WTC11 (cell line): Measurements from ENCODE around the gene PDXK. TPM values are rescaled to one million over a fixed set of nuclear protein-coding genes. Genes with fewer than 3 reads are reported as not detected.

Source experiments
- ATAC-seq: fragments of 200-7000 bp; cut with Tn5 transposase; 2 replicates; pipeline ENCODE4 v1.10.0; 2021; ENCODE audit warnings: mild to moderate bottlenecking, moderate library complexity
- CTCF ChIA-PET: fragments of 300-600 bp; sonication (Branson Sonifier 250); formaldehyde crosslinking; loops from one replicate; lab custom pipeline; 2021; ENCODE audit warnings: antibody characterized with exemption; lab: Charles Lee
- POLR2A ChIA-PET: fragments of 350-600 bp; sonication (Branson Sonifier 250); formaldehyde crosslinking; loops from one replicate; lab custom pipeline; 2021; ENCODE audit warnings: antibody characterized with exemption; lab: Charles Lee
- DNase-seq: peaks from one replicate; pipeline ENCODE4 v3.0.0; 2021; ENCODE audit warnings: low spot score
- H3K27ac Mint-ChIP-seq: 2 replicates; pipeline ENCODE4 v1.8.0; 2021; ENCODE audit warnings: mixed read lengths
- H3K27me3 Mint-ChIP-seq: 2 replicates; pipeline ENCODE4 v1.8.0; 2021; ENCODE audit warnings: low read depth, mild to moderate bottlenecking, moderate library complexity, mixed read lengths
- H3K36me3 Mint-ChIP-seq: 2 replicates; pipeline ENCODE4 v1.8.0; 2021; ENCODE audit warnings: mixed read lengths
- H3K4me1 Mint-ChIP-seq: 2 replicates; pipeline ENCODE4 v1.8.0; 2022; ENCODE audit warnings: mixed read lengths
- H3K4me3 Mint-ChIP-seq: 2 replicates; pipeline ENCODE4 v1.8.0; 2021; ENCODE audit warnings: mild to moderate bottlenecking, moderate library complexity, mixed read lengths
- H3K9me3 Mint-ChIP-seq: 2 replicates; pipeline ENCODE4 v1.8.0; 2021; ENCODE audit warnings: mixed read lengths
- CREM ChIP-seq: sonication (generic); formaldehyde crosslinking; IDR thresholded peaks from 2 replicates; pipeline ENCODE4 v1.8.1; 2022; ENCODE audit warnings: mild to moderate bottlenecking, missing genetic modification reagents, moderate library complexity
- FOXJ3 ChIP-seq: sonication (generic); formaldehyde crosslinking; IDR thresholded peaks from 2 replicates; pipeline ENCODE4 v1.9.0; 2021; ENCODE audit warnings: missing genetic modification reagents, mild to moderate bottlenecking, borderline replicate concordance
- GABPB1 ChIP-seq: sonication (generic); formaldehyde crosslinking; IDR thresholded peaks from 2 replicates; pipeline ENCODE4 v1.8.1; 2023; ENCODE audit warnings: mild to moderate bottlenecking, missing genetic modification reagents
- GTF2I ChIP-seq: fragments of 250-450 bp; sonication (Bioruptor Pico); conservative IDR thresholded peaks from 2 replicates; pipeline ENCODE4 v1.4.0; 2021; ENCODE audit warnings: mild to moderate bottlenecking
- NFATC4 ChIP-seq: fragments of 250-450 bp; sonication (Bioruptor Pico); IDR thresholded peaks from 2 replicates; pipeline ENCODE4 v1.9.0; 2021; ENCODE audit warnings: mild to moderate bottlenecking
- NR3C1 ChIP-seq: sonication (generic); formaldehyde crosslinking; conservative IDR thresholded peaks from 2 replicates; pipeline ENCODE4 v1.8.1; 2023; ENCODE audit warnings: low read depth, mild to moderate bottlenecking, missing genetic modification reagents
- RELA ChIP-seq: sonication (generic); formaldehyde crosslinking; IDR thresholded peaks from 2 replicates; pipeline ENCODE4 v1.8.1; 2022; ENCODE audit warnings: missing genetic modification reagents, mild to moderate bottlenecking, borderline replicate concordance
- TEAD1 ChIP-seq: sonication (generic); formaldehyde crosslinking; IDR thresholded peaks from 2 replicates; pipeline ENCODE4 v1.8.0; 2022; ENCODE audit warnings: mild to moderate bottlenecking, missing genetic modification reagents
- ZNF263 ChIP-seq: sonication (generic); formaldehyde crosslinking; IDR thresholded peaks from 2 replicates; pipeline ENCODE4 v1.8.1; 2022; ENCODE audit warnings: low read depth, mild to moderate bottlenecking, moderate library complexity, missing genetic modification reagents
- total RNA-seq: library from RNA; stranded (reverse); gene quantifications from 3 replicates; pipeline ENCODE4 v1.2.3, GENCODE V29; 2021
- TF ChIP-seq, protein P1 (sequence below): sonication (generic); formaldehyde crosslinking; IDR thresholded peaks from 2 replicates; pipeline ENCODE4 v1.8.0; 2023; ENCODE audit warnings: missing genetic modification reagents, mild to moderate bottlenecking, borderline replicate concordance
- TF ChIP-seq, protein P2 (sequence below): sonication (generic); formaldehyde crosslinking; IDR thresholded peaks from 2 replicates; pipeline ENCODE4 v1.8.0; 2022; ENCODE audit warnings: mild to moderate bottlenecking, missing genetic modification reagents
- TF ChIP-seq, protein P3 (sequence below): sonication (generic); formaldehyde crosslinking; IDR thresholded peaks from 2 replicates; pipeline ENCODE4 v1.8.1; 2022; ENCODE audit warnings: missing genetic modification reagents, borderline replicate concordance
- TF ChIP-seq, protein P4 (sequence below): sonication (generic); formaldehyde crosslinking; IDR thresholded peaks from 2 replicates; pipeline ENCODE4 v1.8.0; 2022; ENCODE audit warnings: mild to moderate bottlenecking, missing genetic modification reagents
- TF ChIP-seq, protein P5 (sequence below): sonication (generic); formaldehyde crosslinking; IDR thresholded peaks from 2 replicates; pipeline ENCODE4 v1.8.0; 2022; ENCODE audit warnings: mild to moderate bottlenecking, missing genetic modification reagents
- TF ChIP-seq, protein P6 (sequence below): sonication (generic); formaldehyde crosslinking; conservative IDR thresholded peaks from 2 replicates; pipeline ENCODE4 v1.8.1; 2022; ENCODE audit warnings: mild to moderate bottlenecking, missing genetic modification reagents
- TF ChIP-seq, protein P7 (sequence below): fragments of 250-450 bp; sonication (Bioruptor Pico); IDR thresholded peaks from 2 replicates; pipeline ENCODE4 v2.1.2; 2022; ENCODE audit warnings: mild to moderate bottlenecking, moderate library complexity

Gene PDXK
- total RNA-seq, 1 experiment from 2014 or later, result 120 TPM

DNA sequence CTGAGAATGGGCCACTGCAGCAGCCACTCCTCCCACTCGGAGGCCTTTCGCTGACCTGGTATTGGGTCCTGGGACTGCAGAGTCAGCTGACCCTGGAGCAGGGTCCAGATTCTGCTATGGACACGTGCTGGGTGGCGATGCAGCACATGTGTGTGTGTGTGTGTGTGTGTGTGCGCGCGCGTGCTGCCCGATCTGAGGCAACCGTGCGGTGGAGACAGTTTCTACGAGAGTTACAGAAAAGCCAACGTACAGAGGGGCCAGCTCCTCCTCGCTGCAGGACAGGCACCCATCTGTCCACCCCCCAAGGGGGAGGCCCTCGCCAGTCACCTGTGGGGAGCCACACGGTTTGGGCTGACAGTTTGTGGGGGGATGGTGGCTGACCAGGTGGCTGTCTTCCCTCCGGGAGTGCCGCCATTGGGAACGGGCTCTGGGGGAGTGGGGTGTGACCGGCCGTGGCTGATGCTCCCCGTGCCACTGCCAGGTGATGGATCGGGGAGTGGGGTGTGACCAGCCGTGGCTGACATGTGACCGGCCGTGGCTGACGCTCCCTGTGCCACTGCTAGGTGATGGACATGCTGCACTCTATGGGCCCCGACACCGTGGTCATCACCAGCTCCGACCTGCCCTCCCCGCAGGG lies 33.1 kb downstream of the PDXK start:
- peaks cover 51% of the 10 kb centered on the region for H3K36me3 Mint-ChIP-seq
- no peak for ATAC-seq

DNA sequence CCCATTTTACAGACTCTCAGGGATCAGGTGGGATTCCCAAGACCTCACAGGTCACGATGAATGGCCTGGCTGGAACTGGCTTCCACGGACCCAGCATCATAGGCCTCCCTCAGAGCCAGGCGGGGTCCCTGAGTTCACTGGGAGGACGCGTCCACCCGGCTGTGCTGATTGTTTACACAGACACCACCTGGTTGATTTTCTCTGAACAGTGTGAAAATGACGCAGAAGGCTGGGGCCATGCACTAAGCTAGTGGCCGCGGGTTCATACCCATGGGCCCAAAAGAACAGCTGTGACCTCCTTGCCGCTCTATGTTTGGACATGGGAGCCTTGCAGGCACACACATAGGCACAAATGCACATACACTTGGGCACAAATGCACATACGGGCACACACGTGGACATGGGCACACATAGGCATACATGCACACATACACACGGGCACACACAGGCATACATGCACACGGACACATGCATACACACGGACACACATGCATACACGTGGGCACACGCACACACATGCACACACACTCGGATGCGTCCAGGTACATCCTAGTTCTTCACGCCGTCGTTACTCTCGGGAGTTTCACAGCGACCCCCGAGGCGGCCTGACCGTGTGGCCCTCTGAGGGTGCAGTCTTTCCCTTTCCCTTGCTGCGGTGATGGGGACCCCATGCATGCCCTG lies 34.0 kb downstream of the PDXK start:
- DNase-seq (no peak), ATAC-seq (no peak)
- H3K4me3 Mint-ChIP-seq, result no peak overlapping the region
- TF ChIP-seq FOXJ3 (no peak), TEAD1 (CRISPR knock-in tag) (no peak), NFATC4 (CRISPR knock-in tag) (no peak), ZNF263 (CRISPR knock-in tag) (no peak)
- TF ChIP-seq, protein P1, sequence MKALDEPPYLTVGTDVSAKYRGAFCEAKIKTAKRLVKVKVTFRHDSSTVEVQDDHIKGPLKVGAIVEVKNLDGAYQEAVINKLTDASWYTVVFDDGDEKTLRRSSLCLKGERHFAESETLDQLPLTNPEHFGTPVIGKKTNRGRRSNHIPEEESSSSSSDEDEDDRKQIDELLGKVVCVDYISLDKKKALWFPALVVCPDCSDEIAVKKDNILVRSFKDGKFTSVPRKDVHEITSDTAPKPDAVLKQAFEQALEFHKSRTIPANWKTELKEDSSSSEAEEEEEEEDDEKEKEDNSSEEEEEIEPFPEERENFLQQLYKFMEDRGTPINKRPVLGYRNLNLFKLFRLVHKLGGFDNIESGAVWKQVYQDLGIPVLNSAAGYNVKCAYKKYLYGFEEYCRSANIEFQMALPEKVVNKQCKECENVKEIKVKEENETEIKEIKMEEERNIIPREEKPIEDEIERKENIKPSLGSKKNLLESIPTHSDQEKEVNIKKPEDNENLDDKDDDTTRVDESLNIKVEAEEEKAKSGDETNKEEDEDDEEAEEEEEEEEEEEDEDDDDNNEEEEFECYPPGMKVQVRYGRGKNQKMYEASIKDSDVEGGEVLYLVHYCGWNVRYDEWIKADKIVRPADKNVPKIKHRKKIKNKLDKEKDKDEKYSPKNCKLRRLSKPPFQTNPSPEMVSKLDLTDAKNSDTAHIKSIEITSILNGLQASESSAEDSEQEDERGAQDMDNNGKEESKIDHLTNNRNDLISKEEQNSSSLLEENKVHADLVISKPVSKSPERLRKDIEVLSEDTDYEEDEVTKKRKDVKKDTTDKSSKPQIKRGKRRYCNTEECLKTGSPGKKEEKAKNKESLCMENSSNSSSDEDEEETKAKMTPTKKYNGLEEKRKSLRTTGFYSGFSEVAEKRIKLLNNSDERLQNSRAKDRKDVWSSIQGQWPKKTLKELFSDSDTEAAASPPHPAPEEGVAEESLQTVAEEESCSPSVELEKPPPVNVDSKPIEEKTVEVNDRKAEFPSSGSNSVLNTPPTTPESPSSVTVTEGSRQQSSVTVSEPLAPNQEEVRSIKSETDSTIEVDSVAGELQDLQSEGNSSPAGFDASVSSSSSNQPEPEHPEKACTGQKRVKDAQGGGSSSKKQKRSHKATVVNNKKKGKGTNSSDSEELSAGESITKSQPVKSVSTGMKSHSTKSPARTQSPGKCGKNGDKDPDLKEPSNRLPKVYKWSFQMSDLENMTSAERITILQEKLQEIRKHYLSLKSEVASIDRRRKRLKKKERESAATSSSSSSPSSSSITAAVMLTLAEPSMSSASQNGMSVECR (CRISPR knock-in tag), result no peak
- no peaks in the 10 kb centered on the region for H3K27me3 Mint-ChIP-seq
- H3K9me3 Mint-ChIP-seq, result no peaks in the 10 kb centered on the region
- ChIA-PET POLR2A (no interaction called here), CTCF (no interaction called here)
- H3K27ac Mint-ChIP-seq, result no peak overlapping the region
- no peaks in the 10 kb centered on the region for H3K4me1 Mint-ChIP-seq
- H3K36me3 Mint-ChIP-seq, result peaks cover 44% of the 10 kb centered on the region

More for the DNA sequence above, 33.1 kb downstream of the PDXK start:
- CTCF ChIA-PET, result no interaction called here
- no peaks in the 10 kb centered on the region for H3K4me1 Mint-ChIP-seq
- no peaks in the 10 kb centered on the region for H3K9me3 Mint-ChIP-seq
- no peak for TF ChIP-seq TEAD1 (CRISPR knock-in tag)
- TF ChIP-seq, protein P2, sequence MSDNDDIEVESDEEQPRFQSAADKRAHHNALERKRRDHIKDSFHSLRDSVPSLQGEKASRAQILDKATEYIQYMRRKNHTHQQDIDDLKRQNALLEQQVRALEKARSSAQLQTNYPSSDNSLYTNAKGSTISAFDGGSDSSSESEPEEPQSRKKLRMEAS (CRISPR knock-in tag), result no peak
- no peak for TF ChIP-seq CREM
- TF ChIP-seq, protein P3, sequence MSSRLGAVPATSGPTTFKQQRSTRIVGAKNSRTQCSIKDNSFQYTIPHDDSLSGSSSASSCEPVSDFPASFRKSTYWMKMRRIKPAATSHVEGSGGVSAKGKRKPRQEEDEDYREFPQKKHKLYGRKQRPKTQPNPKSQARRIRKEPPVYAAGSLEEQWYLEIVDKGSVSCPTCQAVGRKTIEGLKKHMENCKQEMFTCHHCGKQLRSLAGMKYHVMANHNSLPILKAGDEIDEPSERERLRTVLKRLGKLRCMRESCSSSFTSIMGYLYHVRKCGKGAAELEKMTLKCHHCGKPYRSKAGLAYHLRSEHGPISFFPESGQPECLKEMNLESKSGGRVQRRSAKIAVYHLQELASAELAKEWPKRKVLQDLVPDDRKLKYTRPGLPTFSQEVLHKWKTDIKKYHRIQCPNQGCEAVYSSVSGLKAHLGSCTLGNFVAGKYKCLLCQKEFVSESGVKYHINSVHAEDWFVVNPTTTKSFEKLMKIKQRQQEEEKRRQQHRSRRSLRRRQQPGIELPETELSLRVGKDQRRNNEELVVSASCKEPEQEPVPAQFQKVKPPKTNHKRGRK (CRISPR knock-in tag), result no peak
- TF ChIP-seq, protein P4, sequence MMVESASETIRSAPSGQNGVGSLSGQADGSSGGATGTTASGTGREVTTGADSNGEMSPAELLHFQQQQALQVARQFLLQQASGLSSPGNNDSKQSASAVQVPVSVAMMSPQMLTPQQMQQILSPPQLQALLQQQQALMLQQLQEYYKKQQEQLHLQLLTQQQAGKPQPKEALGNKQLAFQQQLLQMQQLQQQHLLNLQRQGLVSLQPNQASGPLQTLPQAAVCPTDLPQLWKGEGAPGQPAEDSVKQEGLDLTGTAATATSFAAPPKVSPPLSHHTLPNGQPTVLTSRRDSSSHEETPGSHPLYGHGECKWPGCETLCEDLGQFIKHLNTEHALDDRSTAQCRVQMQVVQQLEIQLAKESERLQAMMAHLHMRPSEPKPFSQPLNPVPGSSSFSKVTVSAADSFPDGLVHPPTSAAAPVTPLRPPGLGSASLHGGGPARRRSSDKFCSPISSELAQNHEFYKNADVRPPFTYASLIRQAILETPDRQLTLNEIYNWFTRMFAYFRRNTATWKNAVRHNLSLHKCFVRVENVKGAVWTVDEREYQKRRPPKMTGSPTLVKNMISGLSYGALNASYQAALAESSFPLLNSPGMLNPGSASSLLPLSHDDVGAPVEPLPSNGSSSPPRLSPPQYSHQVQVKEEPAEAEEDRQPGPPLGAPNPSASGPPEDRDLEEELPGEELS (CRISPR knock-in tag), result no peak
- TF ChIP-seq, protein P5, sequence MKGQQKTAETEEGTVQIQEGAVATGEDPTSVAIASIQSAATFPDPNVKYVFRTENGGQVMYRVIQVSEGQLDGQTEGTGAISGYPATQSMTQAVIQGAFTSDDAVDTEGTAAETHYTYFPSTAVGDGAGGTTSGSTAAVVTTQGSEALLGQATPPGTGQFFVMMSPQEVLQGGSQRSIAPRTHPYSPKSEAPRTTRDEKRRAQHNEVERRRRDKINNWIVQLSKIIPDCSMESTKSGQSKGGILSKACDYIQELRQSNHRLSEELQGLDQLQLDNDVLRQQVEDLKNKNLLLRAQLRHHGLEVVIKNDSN, result no peak
- TF ChIP-seq, protein P6, sequence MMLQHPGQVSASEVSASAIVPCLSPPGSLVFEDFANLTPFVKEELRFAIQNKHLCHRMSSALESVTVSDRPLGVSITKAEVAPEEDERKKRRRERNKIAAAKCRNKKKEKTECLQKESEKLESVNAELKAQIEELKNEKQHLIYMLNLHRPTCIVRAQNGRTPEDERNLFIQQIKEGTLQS (CRISPR knock-in tag), result no peak
- TF ChIP-seq GTF2I (CRISPR knock-in tag), result no peak
- TF ChIP-seq, protein P7, sequence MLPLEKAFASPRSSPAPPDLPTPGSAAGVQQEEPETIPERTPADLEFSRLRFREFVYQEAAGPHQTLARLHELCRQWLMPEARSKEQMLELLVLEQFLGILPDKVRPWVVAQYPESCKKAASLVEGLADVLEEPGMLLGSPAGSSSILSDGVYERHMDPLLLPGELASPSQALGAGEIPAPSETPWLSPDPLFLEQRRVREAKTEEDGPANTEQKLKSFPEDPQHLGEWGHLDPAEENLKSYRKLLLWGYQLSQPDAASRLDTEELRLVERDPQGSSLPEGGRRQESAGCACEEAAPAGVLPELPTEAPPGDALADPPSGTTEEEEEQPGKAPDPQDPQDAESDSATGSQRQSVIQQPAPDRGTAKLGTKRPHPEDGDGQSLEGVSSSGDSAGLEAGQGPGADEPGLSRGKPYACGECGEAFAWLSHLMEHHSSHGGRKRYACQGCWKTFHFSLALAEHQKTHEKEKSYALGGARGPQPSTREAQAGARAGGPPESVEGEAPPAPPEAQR (CRISPR knock-in tag), result no peak
- no peak for TF ChIP-seq RELA (CRISPR knock-in tag)
- TF ChIP-seq GABPB1 (CRISPR knock-in tag), result no peak
- TF ChIP-seq NR3C1 (CRISPR knock-in tag), result no peak
- TF ChIP-seq, all 79 proteins: peak for 0
- no peak for DNase-seq
- Mint-ChIP-seq H3K27ac (no peak overlapping the region), H3K4me3 (no peak overlapping the region), H3K27me3 (no peaks in the 10 kb centered on the region)
- POLR2A ChIA-PET, result no interaction called here
